Breast epithelium (tissue), 3 donors: ENCODE measurements around the gene MTARC2.

ENCODE experiments used
- CTCF ChIP-seq, 3 donors: fragments of 450-650 bp; IDR thresholded peaks; one replicate each; pipeline ENCODE4 v1.5.1; 2016 to 2017; ENCODE audit warnings: antibody characterized with exemption in 3 of 3, mild to moderate bottlenecking in 3 of 3, moderate library complexity in 3 of 3
- POLR2A ChIP-seq: fragments of 450-650 bp; IDR thresholded peaks from one replicate; pipeline ENCODE4 v1.6.1; 2016; ENCODE audit warnings: antibody characterized with exemption, mild to moderate bottlenecking, moderate library complexity

- TF ChIP-seq POLR2A (no peak), CTCF (IDR thresholded peaks at IDR 0.05) (no peak)
These were observed 67.3 kb downstream of the MTARC2 start for GRCh38 chr1:220815409-220815808.
